Calu3 (cell line): ENCODE measurements around the gene RAB3IL1. TPM values are rescaled to one million over a fixed set of nuclear protein-coding genes. Genes with fewer than 3 reads are reported as not detected.
"Not testable (repeated sequence)": the region's sequence is repeated elsewhere in the genome, so short reads cannot be mapped to it uniquely, and the experiment has no call there.

Experiments
- BruUV-seq: library from RNA; stranded (reverse); fragments of 400-500 nt; replicated peaks from 2 replicates; lab custom pipeline; 2021; lab: Mats Ljungman, UMichigan
- CTCF ChIA-PET: fragments of 300-600 bp; sonication (Branson Sonifier 250); formaldehyde crosslinking; loops from one replicate; lab custom pipeline; 2022; ENCODE audit warnings: antibody characterized with exemption; lab: Charles Lee
- DNase-seq: peaks from one replicate; pipeline ENCODE4 v3.0.0; 2022
- H3K27ac Mint-ChIP-seq: one replicate; pipeline ENCODE4 v1.8.0; 2022; ENCODE audit warnings: mixed read lengths; ENCODE audit not compliant: unreplicated experiment
- H3K27me3 Mint-ChIP-seq: one replicate; pipeline ENCODE4 v1.8.0; 2022; ENCODE audit warnings: mixed read lengths; ENCODE audit not compliant: unreplicated experiment
- H3K36me3 Mint-ChIP-seq: one replicate; pipeline ENCODE4 v1.8.0; 2022; ENCODE audit warnings: mild to moderate bottlenecking, moderate library complexity, mixed read lengths; ENCODE audit not compliant: insufficient read depth, unreplicated experiment
- H3K4me1 Mint-ChIP-seq: one replicate; pipeline ENCODE4 v1.8.0; 2022; ENCODE audit warnings: mild to moderate bottlenecking, low read depth, mixed read lengths; ENCODE audit not compliant: unreplicated experiment
- H3K4me3 Mint-ChIP-seq: one replicate; pipeline ENCODE4 v1.8.0; 2022; ENCODE audit warnings: mild to moderate bottlenecking, low read depth, moderate library complexity, mixed read lengths; ENCODE audit not compliant: unreplicated experiment
- H3K9me3 Mint-ChIP-seq: one replicate; pipeline ENCODE4 v1.8.0; 2022; ENCODE audit warnings: low read depth, mixed read lengths; ENCODE audit not compliant: unreplicated experiment
- CTCF ChIP-seq: fragments of 200-600 bp; IDR thresholded peaks from one replicate; pipeline ENCODE4 v1.8.0; 2022; ENCODE audit warnings: antibody characterized with exemption; ENCODE audit not compliant: unreplicated experiment
- intact Hi-C: fragments of 100-400 bp; cut with micrococcal nuclease; formaldehyde crosslinking; loops from one replicate; pipeline ENCODE4 v1.10.0; 2022; ENCODE audit not compliant: unreplicated experiment
- total RNA-seq: library from RNA; stranded (reverse); gene quantifications from 2 replicates; pipeline ENCODE4 v1.2.3, GENCODE V29; 2022

Gene RAB3IL1
- total RNA-seq, 1 experiment from 2014 or later: 0.76 TPM

- H3K27ac Mint-ChIP-seq: no peak overlapping the region
- TF ChIP-seq CTCF: no peak
- intact Hi-C loops: no loop called here
- no peak for DNase-seq
- H3K9me3 Mint-ChIP-seq: no peaks in the 10 kb centered on the region
- CTCF ChIA-PET: interaction anchor here (0.6 to 0.7 kb wide), 3 partner anchors 10 to 157 kb away, joined by 3 to 4 read pairs (median 4); no protein-coding TSS in a partner anchor
- H3K4me3 Mint-ChIP-seq: no peak overlapping the region
- H3K36me3 Mint-ChIP-seq: peaks cover 14% of the 10 kb centered on the region
- no peaks in the 10 kb centered on the region for H3K27me3 Mint-ChIP-seq
- peaks cover 17% of the 10 kb centered on the region for H3K4me1 Mint-ChIP-seq
- no TSS peak for BruUV-seq
Observed at GRCh38 chr11:61954106-61954850, 36.9 kb upstream of the RAB3IL1 start.

GRCh38 chr11:61953632-61954031 lies 36.3 kb upstream of the RAB3IL1 start:
- H3K27ac Mint-ChIP-seq, H3K36me3 Mint-ChIP-seq, DNase-seq, H3K9me3 Mint-ChIP-seq, intact Hi-C loops, H3K4me3 Mint-ChIP-seq, H3K27me3 Mint-ChIP-seq, BruUV-seq: not testable (repeated sequence)
- CTCF ChIA-PET: interaction anchor here (0.6 kb wide), 1 partner anchor 18 kb away, joined by 3 read pairs; no protein-coding TSS in a partner anchor
- peaks cover 17% of the 10 kb centered on the region for H3K4me1 Mint-ChIP-seq

GRCh38 chr11:61952882-61953281 lies 35.5 kb upstream of the RAB3IL1 start:
- DNase-seq: no peak
- CTCF ChIA-PET: interaction anchor here (0.6 kb wide), 2 partner anchors 9 to 19 kb away, joined by 3 to 6 read pairs; no protein-coding TSS in a partner anchor
- H3K4me3 Mint-ChIP-seq: no peak overlapping the region
- H3K9me3 Mint-ChIP-seq: no peaks in the 10 kb centered on the region
- peaks cover 9% of the 10 kb centered on the region for H3K36me3 Mint-ChIP-seq
- no peak overlapping the region for H3K27ac Mint-ChIP-seq
- BruUV-seq: no TSS peak
- no peak for TF ChIP-seq CTCF
- H3K4me1 Mint-ChIP-seq: peaks cover 17% of the 10 kb centered on the region
- no peaks in the 10 kb centered on the region for H3K27me3 Mint-ChIP-seq
- intact Hi-C loops: no loop called here

DNA sequence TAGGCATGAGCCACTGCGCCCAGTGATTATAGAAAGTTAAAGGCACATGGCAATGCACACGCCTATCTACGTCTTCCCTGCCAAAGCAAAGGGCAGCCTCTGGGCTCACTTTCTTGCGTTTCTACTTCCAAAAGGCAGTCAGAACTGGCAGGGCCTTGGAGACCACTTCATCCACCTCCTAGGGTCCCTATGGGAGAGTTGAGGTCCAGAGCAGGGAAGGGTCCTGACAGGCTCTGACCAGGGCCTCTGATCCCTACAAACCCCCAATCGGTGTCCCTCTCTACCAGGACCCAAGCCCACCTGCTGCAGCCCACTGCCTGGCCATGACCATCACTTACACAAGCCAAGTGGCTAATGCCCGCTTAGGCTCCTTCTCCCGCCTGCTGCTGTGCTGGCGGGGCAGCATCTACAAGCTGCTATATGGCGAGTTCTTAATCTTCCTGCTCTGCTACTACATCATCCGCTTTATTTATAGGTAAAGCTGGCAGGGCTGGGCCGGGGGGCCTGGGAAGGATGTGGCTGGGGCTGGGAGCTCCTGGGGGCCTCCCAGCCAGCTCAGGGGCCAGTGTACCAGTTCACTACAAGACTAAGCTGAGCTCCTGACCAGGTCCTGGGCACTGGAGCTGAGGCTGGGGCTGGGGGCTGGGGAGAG lies 34.2 kb upstream of the RAB3IL1 start:
- H3K36me3 Mint-ChIP-seq: peaks cover 9% of the 10 kb centered on the region
- intact Hi-C loops: no loop called here
- H3K4me3 Mint-ChIP-seq: no peak overlapping the region
- CTCF ChIA-PET: interaction anchor here (0.7 kb wide), 1 partner anchor 53 kb away, joined by 3 read pairs; no protein-coding TSS in a partner anchor
- no peak for TF ChIP-seq CTCF
- BruUV-seq: no TSS peak
- H3K9me3 Mint-ChIP-seq: no peaks in the 10 kb centered on the region
- peaks cover 8% of the 10 kb centered on the region for H3K27me3 Mint-ChIP-seq
- peaks cover 27% of the 10 kb centered on the region for H3K4me1 Mint-ChIP-seq
- H3K27ac Mint-ChIP-seq: peak overlapping the region; percentile 31
- no peak for DNase-seq
